ENCODE data around the gene CDKL5.

Gene CDKL5

DNA sequence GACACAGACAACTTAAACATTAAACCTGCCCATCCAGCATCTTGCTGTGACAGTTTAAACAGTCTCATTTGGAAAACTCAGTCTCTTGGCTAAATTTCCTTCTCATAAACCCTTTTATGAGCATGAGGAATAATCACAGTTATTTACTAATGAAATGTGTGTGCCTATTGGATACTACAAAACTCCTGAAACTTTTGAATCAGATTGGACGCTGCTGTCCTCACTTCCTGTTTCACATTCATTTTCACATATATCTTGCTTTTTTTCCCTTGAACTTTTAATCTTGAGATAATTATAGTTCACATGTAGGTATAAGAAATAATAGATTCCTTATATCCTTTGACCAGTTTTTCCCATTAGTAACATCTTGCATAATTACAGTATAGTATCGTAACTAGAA, 111.7 kb downstream of the CDKL5 start:
- Histone ChIP-seq H3K27ac (ENCODE audit: low read length) (no peak overlapping the region), H2AFZ (ENCODE audit: low read depth, low read length) (no peak overlapping the region), H3K4me2 (ENCODE audit: insufficient read depth, low read length) (no peak overlapping the region), H3K4me1 (ENCODE audit: insufficient read depth, low read length) (peaks cover 7% of the 10 kb centered on the region; the same call in 1 of the 2 replicates), H4K20me1 (ENCODE audit: insufficient read depth, low read length) (no peaks in the 10 kb centered on the region), H3K9me3 (ENCODE audit: insufficient read depth, low read length, severe bottlenecking) (no peaks in the 10 kb centered on the region), H3K9ac (ENCODE audit: low read depth, low read length) (no peak overlapping the region), H3K4me3 (ENCODE audit: low read depth in 1 of 2, low read length in 2 of 2) (no peak overlapping the region), H3K36me3 (ENCODE audit: insufficient read depth, low read length) (no peaks in the 10 kb centered on the region), H3K79me2 (ENCODE audit: insufficient read depth, low read length) (no peaks in the 10 kb centered on the region), H3K27me3 (ENCODE audit: insufficient read depth, low read length, poor library complexity) (no peaks in the 10 kb centered on the region)
- no peak for DNase-seq
- ATAC-seq (ENCODE audit: insufficient read depth, low read depth), result no peak
- TF ChIP-seq, protein P1, sequence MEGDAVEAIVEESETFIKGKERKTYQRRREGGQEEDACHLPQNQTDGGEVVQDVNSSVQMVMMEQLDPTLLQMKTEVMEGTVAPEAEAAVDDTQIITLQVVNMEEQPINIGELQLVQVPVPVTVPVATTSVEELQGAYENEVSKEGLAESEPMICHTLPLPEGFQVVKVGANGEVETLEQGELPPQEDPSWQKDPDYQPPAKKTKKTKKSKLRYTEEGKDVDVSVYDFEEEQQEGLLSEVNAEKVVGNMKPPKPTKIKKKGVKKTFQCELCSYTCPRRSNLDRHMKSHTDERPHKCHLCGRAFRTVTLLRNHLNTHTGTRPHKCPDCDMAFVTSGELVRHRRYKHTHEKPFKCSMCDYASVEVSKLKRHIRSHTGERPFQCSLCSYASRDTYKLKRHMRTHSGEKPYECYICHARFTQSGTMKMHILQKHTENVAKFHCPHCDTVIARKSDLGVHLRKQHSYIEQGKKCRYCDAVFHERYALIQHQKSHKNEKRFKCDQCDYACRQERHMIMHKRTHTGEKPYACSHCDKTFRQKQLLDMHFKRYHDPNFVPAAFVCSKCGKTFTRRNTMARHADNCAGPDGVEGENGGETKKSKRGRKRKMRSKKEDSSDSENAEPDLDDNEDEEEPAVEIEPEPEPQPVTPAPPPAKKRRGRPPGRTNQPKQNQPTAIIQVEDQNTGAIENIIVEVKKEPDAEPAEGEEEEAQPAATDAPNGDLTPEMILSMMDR (IDR thresholded peaks at IDR 0.05; ENCODE audit: borderline replicate concordance, extremely low read depth, low read length, poor library complexity, severe bottlenecking), result no peak
- TF ChIP-seq EZH2 (IDR thresholded peaks at IDR 0.05; ENCODE audit: borderline replicate concordance, low read depth, low read length, severe bottlenecking), result no peak

DNA sequence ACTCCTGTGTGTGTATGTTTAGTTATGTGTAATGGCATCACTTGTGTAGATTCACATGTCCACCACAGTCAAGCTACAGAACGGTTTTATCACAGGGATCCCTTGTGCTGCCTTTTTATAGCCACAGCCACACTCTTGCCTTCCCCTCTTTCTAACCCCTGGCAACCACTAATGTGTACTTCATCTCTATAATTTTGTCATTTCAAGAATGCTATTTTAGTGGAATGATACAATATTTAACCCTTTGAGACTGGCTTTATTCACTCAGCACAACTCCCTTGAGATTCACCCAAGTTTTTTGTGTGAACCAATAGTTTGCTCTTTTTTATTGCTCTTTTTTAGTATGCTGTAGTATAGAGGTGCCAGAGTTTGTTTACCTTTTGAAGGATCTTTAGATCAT, 112.1 kb downstream of the CDKL5 start:
- Histone ChIP-seq H3K36me3 (ENCODE audit: insufficient read depth, low read length) (no peaks in the 10 kb centered on the region), H3K27ac (ENCODE audit: low read length) (no peak overlapping the region), H3K79me2 (ENCODE audit: insufficient read depth, low read length) (no peaks in the 10 kb centered on the region), H3K27me3 (ENCODE audit: insufficient read depth, low read length, poor library complexity) (no peaks in the 10 kb centered on the region), H3K4me2 (ENCODE audit: insufficient read depth, low read length) (no peak overlapping the region), H2AFZ (ENCODE audit: low read depth, low read length) (no peak overlapping the region), H4K20me1 (ENCODE audit: insufficient read depth, low read length) (no peaks in the 10 kb centered on the region), H3K4me1 (ENCODE audit: insufficient read depth, low read length) (peaks cover 7% of the 10 kb centered on the region; the same call in 1 of the 2 replicates), H3K4me3 (ENCODE audit: low read depth in 1 of 2, low read length in 2 of 2) (no peak overlapping the region), H3K9me3 (ENCODE audit: insufficient read depth, low read length, severe bottlenecking) (no peaks in the 10 kb centered on the region), H3K9ac (ENCODE audit: low read depth, low read length) (no peak overlapping the region)
- no peak for ATAC-seq (ENCODE audit: insufficient read depth, low read depth)
- TF ChIP-seq, protein P1 (IDR thresholded peaks at IDR 0.05; ENCODE audit: borderline replicate concordance, extremely low read depth, low read length, poor library complexity, severe bottlenecking), result no peak
- TF ChIP-seq EZH2 (IDR thresholded peaks at IDR 0.05; ENCODE audit: borderline replicate concordance, low read depth, low read length, severe bottlenecking), result no peak
- no peak for DNase-seq

DNA sequence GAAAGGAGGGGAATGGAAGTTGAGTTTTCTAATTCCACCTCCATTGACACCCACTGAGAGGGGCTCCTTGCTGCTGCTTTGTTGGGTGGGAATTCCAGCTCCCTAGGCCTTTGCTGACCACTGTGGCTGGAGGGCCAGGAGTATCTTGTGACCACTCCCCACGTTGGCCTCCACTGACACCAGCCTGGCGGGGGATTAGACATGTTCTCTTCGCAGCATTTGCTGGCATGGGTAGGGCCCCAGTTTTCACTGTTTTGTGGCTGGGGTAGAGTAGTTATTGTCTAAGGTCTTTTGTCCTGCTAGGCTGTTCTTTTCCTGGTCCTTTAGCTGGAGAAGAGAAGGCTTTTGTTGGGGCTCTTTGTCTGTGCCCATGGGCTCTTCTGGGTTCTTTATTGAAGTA, 116.7 kb downstream of the CDKL5 start:
- H3K36me3 ChIP-seq (ENCODE audit: insufficient read depth, low read length), result no peaks in the 10 kb centered on the region
- no peak for ATAC-seq (ENCODE audit: insufficient read depth, low read depth)
- H4K20me1 ChIP-seq (ENCODE audit: insufficient read depth, low read length), result no peaks in the 10 kb centered on the region
- no peaks in the 10 kb centered on the region for H3K9me3 ChIP-seq (ENCODE audit: insufficient read depth, low read length, severe bottlenecking)
- H3K4me3 ChIP-seq (ENCODE audit: low read depth in 1 of 2, low read length in 2 of 2), result no peak overlapping the region
- H3K27ac ChIP-seq (ENCODE audit: low read length), result no peak overlapping the region
- no peaks in the 10 kb centered on the region for H3K79me2 ChIP-seq (ENCODE audit: insufficient read depth, low read length)
- no peaks in the 10 kb centered on the region for H3K4me1 ChIP-seq (ENCODE audit: insufficient read depth, low read length)
- TF ChIP-seq, protein P1 (IDR thresholded peaks at IDR 0.05; ENCODE audit: borderline replicate concordance, extremely low read depth, low read length, poor library complexity, severe bottlenecking), result no peak
- TF ChIP-seq EZH2 (IDR thresholded peaks at IDR 0.05; ENCODE audit: borderline replicate concordance, low read depth, low read length, severe bottlenecking), result no peak
- no peak overlapping the region for H3K9ac ChIP-seq (ENCODE audit: low read depth, low read length)
- H3K4me2 ChIP-seq (ENCODE audit: insufficient read depth, low read length), result no peak overlapping the region
- H3K27me3 ChIP-seq (ENCODE audit: insufficient read depth, low read length, poor library complexity), result no peaks in the 10 kb centered on the region
- DNase-seq, result no peak
- no peak overlapping the region for H2AFZ ChIP-seq (ENCODE audit: low read depth, low read length)

DNA sequence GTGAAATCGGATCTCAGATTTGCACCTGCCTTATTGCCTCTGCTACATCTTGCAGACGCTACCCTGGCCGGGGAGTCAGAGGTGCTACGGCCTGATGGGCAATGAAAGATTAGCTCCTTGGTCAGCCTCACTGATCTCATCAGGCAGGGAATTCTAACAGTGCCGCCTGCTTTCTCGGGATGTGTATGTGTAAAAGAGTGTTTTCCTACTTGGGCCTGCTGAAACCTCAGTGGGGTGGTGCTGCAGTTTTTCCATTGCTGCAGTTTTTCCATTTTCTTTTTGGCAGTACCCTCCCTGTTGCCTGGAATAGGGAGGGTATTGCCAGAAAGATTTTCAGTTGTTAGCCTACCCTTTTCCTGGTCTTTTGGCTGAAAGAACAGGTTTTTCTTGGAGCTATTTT, 117.5 kb downstream of the CDKL5 start:
- Histone ChIP-seq H3K4me3 (ENCODE audit: low read depth in 1 of 2, low read length in 2 of 2) (no peak overlapping the region), H3K27ac (ENCODE audit: low read length) (no peak overlapping the region), H2AFZ (ENCODE audit: low read depth, low read length) (no peak overlapping the region), H3K4me2 (ENCODE audit: insufficient read depth, low read length) (no peak overlapping the region), H3K9ac (ENCODE audit: low read depth, low read length) (no peak overlapping the region), H3K4me1 (ENCODE audit: insufficient read depth, low read length) (no peaks in the 10 kb centered on the region), H4K20me1 (ENCODE audit: insufficient read depth, low read length) (no peaks in the 10 kb centered on the region), H3K9me3 (ENCODE audit: insufficient read depth, low read length, severe bottlenecking) (no peaks in the 10 kb centered on the region), H3K27me3 (ENCODE audit: insufficient read depth, low read length, poor library complexity) (no peaks in the 10 kb centered on the region), H3K79me2 (ENCODE audit: insufficient read depth, low read length) (no peaks in the 10 kb centered on the region), H3K36me3 (ENCODE audit: insufficient read depth, low read length) (no peaks in the 10 kb centered on the region)
- DNase-seq (no peak), ATAC-seq (ENCODE audit: insufficient read depth, low read depth) (no peak)
- TF ChIP-seq, protein P1 (IDR thresholded peaks at IDR 0.05; ENCODE audit: borderline replicate concordance, extremely low read depth, low read length, poor library complexity, severe bottlenecking), result no peak
- no peak for TF ChIP-seq EZH2 (IDR thresholded peaks at IDR 0.05; ENCODE audit: borderline replicate concordance, low read depth, low read length, severe bottlenecking)
